T47D (cell line): ENCODE results near the gene C19orf81.

Experiments used
- DNase-seq, 2 experiments: peaks; one replicate each; pipeline versions ENCODE4 v3.0.0 to v3.0.0-alpha.2; 2011 to 2012; ENCODE audit warnings: low read depth in 1 of 2, low spot score in 1 of 2
- JUND ChIP-seq: IDR thresholded peaks from 2 replicates; pipeline ENCODE4 v1.6.1; 2012; ENCODE audit warnings: low read depth
- in situ Hi-C: cut with HindIII; loops from 2 replicates; pipeline ENCODE4 v1.10.0; 2016; ENCODE audit warnings: low sequenced_read_pairs, low pct_unique_long_range_greater_than_20kb

C19orf81 gene

GRCh38 chr19:50705422-50706019 lies 56.3 kb downstream of the C19orf81 start:
- DNase-seq, result peak; percentile 62 to 70
- in situ Hi-C loops, result no loop called here
- no peak for TF ChIP-seq JUND

- no peak for TF ChIP-seq JUND
- in situ Hi-C loops, result no loop called here
- no peak for DNase-seq
Measured at GRCh38 chr19:50706387-50706786, 57.1 kb downstream of the C19orf81 start.

GRCh38 chr19:50708179-50708879 lies 59.1 kb downstream of the C19orf81 start:
- in situ Hi-C loops, result no loop called here
- TF ChIP-seq JUND, result no peak

More at GRCh38 chr19:50708179-50708879, 59.1 kb downstream of the C19orf81 start:
- no peak for DNase-seq
